ENCODE measurements around the gene PAQR8.

The PAQR8 gene

GRCh38 chr6:52325695-52326471 lies 36.1 kb upstream of the PAQR8 start:
- TF ChIP-seq CTCF (IDR thresholded peaks at IDR 0.05; ENCODE audit: insufficient read depth, low read depth, low read length, missing control alignments): no peak
- H3K4me3 ChIP-seq (ENCODE audit: low read depth, low read length): no peak overlapping the region
- no peak for DNase-seq (ENCODE audit: low read depth)

- H3K4me3 ChIP-seq (ENCODE audit: low read depth, low read length): no peak overlapping the region
- TF ChIP-seq CTCF (IDR thresholded peaks at IDR 0.05; ENCODE audit: insufficient read depth, low read depth, low read length, missing control alignments): no peak
- no peak for DNase-seq (ENCODE audit: low read depth)
Observed at GRCh38 chr6:52326540-52327364, 35.2 kb upstream of the PAQR8 start.

- TF ChIP-seq CTCF (IDR thresholded peaks at IDR 0.05; ENCODE audit: insufficient read depth, low read depth, low read length, missing control alignments): no peak
- H3K4me3 ChIP-seq (ENCODE audit: low read depth, low read length): no peak overlapping the region
- DNase-seq (ENCODE audit: low read depth): no peak
Observed at GRCh38 chr6:52328303-52328662, 33.7 kb upstream of the PAQR8 start.

GRCh38 chr6:52328729-52329128 lies 33.2 kb upstream of the PAQR8 start:
- H3K4me3 ChIP-seq (ENCODE audit: low read depth, low read length): no peak overlapping the region
- TF ChIP-seq CTCF (IDR thresholded peaks at IDR 0.05; ENCODE audit: insufficient read depth, low read depth, low read length, missing control alignments): no peak

GRCh38 chr6:52330470-52330869 lies 31.5 kb upstream of the PAQR8 start:
- no peak overlapping the region for H3K4me3 ChIP-seq (ENCODE audit: low read depth, low read length)
- no peak for TF ChIP-seq CTCF (IDR thresholded peaks at IDR 0.05; ENCODE audit: insufficient read depth, low read depth, low read length, missing control alignments)

More at GRCh38 chr6:52328729-52329128, 33.2 kb upstream of the PAQR8 start:
- no peak for DNase-seq (ENCODE audit: low read depth)

GRCh38 chr6:52331793-52332457 lies 30.0 kb upstream of the PAQR8 start:
- TF ChIP-seq CTCF (IDR thresholded peaks at IDR 0.05; ENCODE audit: insufficient read depth, low read depth, low read length, missing control alignments): no peak
- no peak for DNase-seq (ENCODE audit: low read depth)
- no peak overlapping the region for H3K4me3 ChIP-seq (ENCODE audit: low read depth, low read length)

More at GRCh38 chr6:52330470-52330869, 31.5 kb upstream of the PAQR8 start:
- no peak for DNase-seq (ENCODE audit: low read depth)

Measured in GM12865 (cell line).